IMR-90 (cell line): Measurements from ENCODE around the gene MAN2A2. TPM values are rescaled to one million over a fixed set of nuclear protein-coding genes. Genes with fewer than 3 reads are reported as not detected.

Experiments used
- ATAC-seq: fragments of 200-7000 bp; cut with Tn5 transposase; 2 replicates; pipeline ENCODE4 v1.9.1; 2020; ENCODE audit warnings: low read depth, mild to moderate bottlenecking, moderate library complexity
- BruUV-seq: library from RNA; stranded (reverse); fragments of 400-500 nt; replicated peaks from 2 replicates; lab custom pipeline; 2021; lab: Mats Ljungman, UMichigan
- CTCF ChIA-PET: fragments of 300-600 bp; formaldehyde crosslinking; extraction: SDS; loops from one replicate; lab custom pipeline; 2021; ENCODE audit warnings: antibody characterized with exemption; lab: Yijun Ruan, JAX
- POLR2A ChIA-PET: fragments of 300-600 bp; sonication (Branson Sonifier 250); formaldehyde crosslinking; loops from one replicate; lab custom pipeline; 2022; ENCODE audit warnings: antibody characterized with exemption; ENCODE audit not compliant: unreplicated experiment; lab: Charles Lee
- DNase-seq: peaks from one replicate; pipeline ENCODE4 v3.0.0; 2013
- H2AFZ ChIP-seq: replicated peaks from 2 replicates; pipeline ENCODE3; 2013; ENCODE audit warnings: low read length, mild to moderate bottlenecking; ENCODE audit not compliant: poor library complexity
- H2AK5ac ChIP-seq: 2 replicates; pipeline ENCODE4 v1.6.1; 2013; ENCODE audit warnings: low read depth, low read length, inconsistent platforms
- H2AK9ac ChIP-seq: replicated peaks from 2 replicates; pipeline ENCODE3; 2013; ENCODE audit warnings: mild to moderate bottlenecking, low read depth, low read length, moderate library complexity; ENCODE audit not compliant: poor library complexity
- H2BK120ac ChIP-seq: 2 replicates; pipeline ENCODE4 v1.6.1; 2013; ENCODE audit warnings: low read depth, low read length, inconsistent platforms
- H2BK15ac ChIP-seq: 3 replicates; pipeline ENCODE4 v1.6.1; 2013; ENCODE audit warnings: low read depth, low read length, inconsistent platforms
- H2BK20ac ChIP-seq: 2 replicates; pipeline ENCODE4 v1.6.1; 2013; ENCODE audit warnings: low read depth, mild to moderate bottlenecking, inconsistent platforms, low read length, moderate library complexity
- H2BK5ac ChIP-seq: 2 replicates; pipeline ENCODE4 v1.6.1; 2013; ENCODE audit warnings: mild to moderate bottlenecking, low read depth, low read length, inconsistent platforms; ENCODE audit not compliant: poor library complexity, severe bottlenecking
- H3K14ac ChIP-seq: replicated peaks from 2 replicates; pipeline ENCODE4 v1.6.1; 2013; ENCODE audit warnings: low read depth, low read length, inconsistent platforms
- H3K18ac ChIP-seq: 2 replicates; pipeline ENCODE4 v1.6.1; 2013; ENCODE audit warnings: low read depth, low read length, control low read depth
- H3K23ac ChIP-seq: 2 replicates; pipeline ENCODE4 v1.6.1; 2013; ENCODE audit warnings: low read depth, low read length, inconsistent platforms
- H3K27ac ChIP-seq: 2 replicates; pipeline ENCODE4 v1.5.1; 2013; ENCODE audit warnings: mild to moderate bottlenecking, control low read depth, low read length; ENCODE audit not compliant: insufficient read depth
- H3K27me3 ChIP-seq: 2 replicates; pipeline ENCODE4 v1.6.1; 2013; ENCODE audit warnings: low read length; ENCODE audit not compliant: control insufficient read depth, insufficient read depth
- H3K36me3 ChIP-seq: 2 replicates; pipeline ENCODE4 v1.6.1; 2013; ENCODE audit warnings: low read length, mixed read lengths; ENCODE audit not compliant: control insufficient read depth, insufficient read depth
- H3K4ac ChIP-seq: 2 replicates; pipeline ENCODE4 v1.6.1; 2013; ENCODE audit warnings: low read depth, low read length, inconsistent platforms
- H3K4me1 ChIP-seq: 2 replicates; pipeline ENCODE4 v1.6.1; 2013; ENCODE audit warnings: low read length, mixed read lengths; ENCODE audit not compliant: control insufficient read depth, insufficient read depth
- H3K4me2 ChIP-seq: 2 replicates; pipeline ENCODE4 v1.6.1; 2013; ENCODE audit warnings: low read depth, mild to moderate bottlenecking, control low read depth, low read length, moderate library complexity
- H3K4me3 ChIP-seq: 2 replicates; pipeline ENCODE4 v1.5.1; 2013; ENCODE audit warnings: low read depth, mild to moderate bottlenecking, control low read depth, low read length, moderate library complexity; ENCODE audit not compliant: insufficient read depth
- H3K56ac ChIP-seq: 2 replicates; pipeline ENCODE4 v1.6.1; 2013; ENCODE audit warnings: low read length, inconsistent platforms; ENCODE audit not compliant: insufficient read depth; ENCODE audit errors: extremely low read depth
- H3K79me1 ChIP-seq, 2 experiments: 2 replicates each; pipeline ENCODE4 v1.6.1; 2013; ENCODE audit warnings: low read length in 2 of 2, inconsistent platforms in 1 of 2, low read depth in 1 of 2
- H3K9ac ChIP-seq: 2 replicates; pipeline ENCODE4 v1.6.1; 2013; ENCODE audit warnings: low read depth, low read length, control low read depth
- H3K9me1 ChIP-seq: 2 replicates; pipeline ENCODE4 v1.6.1; 2013; ENCODE audit warnings: low read length, inconsistent platforms; ENCODE audit not compliant: insufficient read depth
- H3K9me3 ChIP-seq: 2 replicates; pipeline ENCODE4 v1.6.1; 2013; ENCODE audit warnings: low read length; ENCODE audit not compliant: control insufficient read depth, insufficient read depth
- H4K20me1 ChIP-seq: 2 replicates; pipeline ENCODE4 v1.6.1; 2013; ENCODE audit warnings: low read length, inconsistent platforms; ENCODE audit not compliant: insufficient read depth
- H4K5ac ChIP-seq: 2 replicates; pipeline ENCODE4 v1.6.1; 2013; ENCODE audit warnings: mild to moderate bottlenecking, low read depth, low read length, control low read depth
- H4K8ac ChIP-seq, 2 experiments: 2 replicates each; pipeline ENCODE4 v1.6.1; 2013; ENCODE audit warnings: low read depth in 2 of 2, low read length in 2 of 2, control low read depth in 1 of 2, inconsistent platforms in 1 of 2
- H4K91ac ChIP-seq: 2 replicates; pipeline ENCODE4 v1.6.1; 2013; ENCODE audit warnings: low read depth, low read length, inconsistent platforms; ENCODE audit not compliant: insufficient read depth
- BHLHE40 ChIP-seq: fragments of 150-350 bp; IDR thresholded peaks from 2 replicates; pipeline ENCODE4 v1.6.1; 2016; ENCODE audit warnings: mild to moderate bottlenecking, low read depth, low read length
- CEBPB ChIP-seq: IDR thresholded peaks from 2 replicates; pipeline ENCODE4 v1.6.1; 2012; ENCODE audit warnings: low read depth, low read length, improper control_type of control experiment
- ELK1 ChIP-seq: fragments of 150-350 bp; IDR thresholded peaks from 2 replicates; pipeline ENCODE4 v1.6.1; 2016; ENCODE audit warnings: low read depth, mild to moderate bottlenecking, low read length, moderate library complexity, borderline replicate concordance
- MAFK ChIP-seq: IDR thresholded peaks from 2 replicates; pipeline ENCODE4 v1.6.1; 2012; ENCODE audit warnings: low read depth, low read length, improper control_type of control experiment
- MAZ ChIP-seq: IDR thresholded peaks from 2 replicates; pipeline ENCODE4 v1.6.1; 2012; ENCODE audit warnings: low read depth, mild to moderate bottlenecking, low read length, improper control_type of control experiment, moderate library complexity, borderline replicate concordance
- POLR2A ChIP-seq: IDR thresholded peaks from 2 replicates; pipeline ENCODE4 v1.6.1; 2012; ENCODE audit warnings: mild to moderate bottlenecking, low read depth, low read length
- RAD21 ChIP-seq: IDR thresholded peaks from 2 replicates; pipeline ENCODE4 v1.6.1; 2012; ENCODE audit warnings: low read length, improper control_type of control experiment
- RCOR1 ChIP-seq: IDR thresholded peaks from 2 replicates; pipeline ENCODE4 v1.6.1; 2012; ENCODE audit warnings: mild to moderate bottlenecking, low read length, improper control_type of control experiment; ENCODE audit not compliant: insufficient replicate concordance
- USF2 ChIP-seq: fragments of 150-350 bp; IDR thresholded peaks from 2 replicates; pipeline ENCODE4 v1.6.1; 2017; ENCODE audit warnings: mild to moderate bottlenecking, antibody characterized with exemption, low read length, low read depth
- WGBS, 2 experiments: methylation state at CpG; one replicate each; pipeline versions ENCODE4 v1.1.5 to v1.1.7; 2013; ENCODE audit warnings: missing lambda C conversion rate in 2 of 2; ENCODE audit not compliant: insufficient read length in 1 of 2; ENCODE audit errors: extremely low coverage in 2 of 2; 5-methylcytosine and 5-hydroxymethylcytosine counted together
- dilution Hi-C: fragments of 300-500 bp; cut with HindIII; formaldehyde crosslinking; loops from one replicate; pipeline ENCODE4 v1.14.3; 2018; ENCODE audit warnings: low sequenced_read_pairs; ENCODE audit not compliant: unreplicated experiment
- in situ Hi-C: fragments of 300-500 bp; cut with MboI; formaldehyde crosslinking; loops from 3 replicates; pipeline ENCODE4 v1.14.3; 2019; ENCODE audit warnings: low sequenced_read_pairs, inconsistent platforms, mixed read lengths
- intact Hi-C: fragments of 100-400 bp; cut with micrococcal nuclease; formaldehyde crosslinking; loops from 2 replicates; pipeline ENCODE4 v1.10.0; 2022
- polyA plus RNA-seq, 3 experiments: library from polyadenylated mRNA; depleted of rRNA; stranded (reverse); fragments of >200 nt; gene quantifications; 2 replicates each; pipeline ENCODE4 v1.2.3, GENCODE V29; 2012; ENCODE audit warnings: low replicate concordance in 1 of 3
- total RNA-seq: library from RNA; depleted of rRNA; stranded (reverse); fragments of >200 nt; gene quantifications from 2 replicates; pipeline ENCODE4 v1.2.3, GENCODE V29; 2012

Gene MAN2A2
- total and polyA plus RNA-seq, 2 of the 4 experiments (the other 2 are of a cell fraction), result 3.4 to 52.5 TPM

DNA sequence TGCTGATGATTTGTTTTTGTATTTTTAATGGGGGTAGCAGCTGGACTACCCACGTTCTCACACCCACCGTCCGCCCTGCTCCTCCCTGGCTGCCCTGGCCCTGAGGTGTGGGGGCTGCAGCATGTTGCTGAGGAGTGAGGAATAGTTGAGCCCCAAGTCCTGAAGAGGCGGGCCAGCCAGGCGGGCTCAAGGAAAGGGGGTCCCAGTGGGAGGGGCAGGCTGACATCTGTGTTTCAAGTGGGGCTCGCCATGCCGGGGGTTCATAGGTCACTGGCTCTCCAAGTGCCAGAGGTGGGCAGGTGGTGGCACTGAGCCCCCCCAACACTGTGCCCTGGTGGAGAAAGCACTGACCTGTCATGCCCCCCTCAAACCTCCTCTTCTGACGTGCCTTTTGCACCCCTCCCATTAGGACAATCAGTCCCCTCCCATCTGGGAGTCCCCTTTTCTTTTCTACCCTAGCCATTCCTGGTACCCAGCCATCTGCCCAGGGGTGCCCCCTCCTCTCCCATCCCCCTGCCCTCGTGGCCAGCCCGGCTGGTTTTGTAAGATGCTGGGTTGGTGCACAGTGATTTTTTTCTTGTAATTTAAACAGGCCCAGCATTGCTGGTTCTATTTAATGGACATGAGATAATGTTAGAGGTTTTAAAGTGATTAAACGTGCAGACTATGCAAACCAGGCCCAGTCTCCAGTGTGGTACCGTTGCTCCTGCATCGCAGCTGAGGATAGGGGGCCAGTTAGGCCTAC is 20.1 kb upstream of the MAN2A2 start:
- ATAC-seq (no peak), DNase-seq (no peak)
- no peak overlapping the region for H2AFZ ChIP-seq
- CTCF ChIA-PET, result no interaction called here
- no TSS peak for BruUV-seq
- peak overlapping the region; percentile 67 for H3K27ac ChIP-seq
- peaks cover 9 to 16% of the 10 kb centered on the region in 2 experiments; a peak in 3 of 4 replicates for H3K79me1 ChIP-seq
- H3K9me1 ChIP-seq, result no peaks in the 10 kb centered on the region
- no peak overlapping the region for H2BK5ac ChIP-seq
- no peak overlapping the region for H2BK15ac ChIP-seq
- peaks cover 38% of the 10 kb centered on the region for H3K36me3 ChIP-seq
- H3K27me3 ChIP-seq, result no peaks in the 10 kb centered on the region
- no peak overlapping the region for H3K18ac ChIP-seq
- no peak overlapping the region for H2BK20ac ChIP-seq
- H3K9me3 ChIP-seq, result no peaks in the 10 kb centered on the region
- POLR2A ChIA-PET, result no interaction called here
- no peak overlapping the region for H2BK120ac ChIP-seq
- H4K91ac ChIP-seq, result 0 out of 2 replicates have a peak overlapping the region, but pooled peaks have one; percentile 25
- in situ Hi-C loops (loop anchor here (10.0 to 25.0 kb wide), 2 partner anchors 388 to 571 kb away; no protein-coding TSS in a partner anchor), intact Hi-C loops (no loop called here), dilution Hi-C loops (no loop called here)
- no peak overlapping the region for H2AK9ac ChIP-seq
- peak overlapping the region; percentile 93 to 99; a peak in 3 of 4 replicates for H4K8ac ChIP-seq
- no peak overlapping the region for H3K23ac ChIP-seq
- peak overlapping the region; percentile 74 for H4K5ac ChIP-seq
- H3K9ac ChIP-seq, result no peak overlapping the region
- no peak overlapping the region for H3K4me2 ChIP-seq
- H3K56ac ChIP-seq, result no peak overlapping the region
- WGBS, 2 experiments, result 100% methylated on average over 1 of the region's 13 CpGs; no CpG with 5 or more reads in 1 of the 2 experiments
- peak overlapping the region; percentile 71; the same call in 1 of the 2 replicates for H3K4ac ChIP-seq
- TF ChIP-seq POLR2A (no peak), ELK1 (no peak), RAD21 (no peak), RCOR1 (no peak), MAFK (no peak), CEBPB (no peak), MAZ (no peak), BHLHE40 (no peak), USF2 (no peak)
- H4K20me1 ChIP-seq, result no peaks in the 10 kb centered on the region
- H3K4me3 ChIP-seq, result no peak overlapping the region
- no peak overlapping the region for H3K14ac ChIP-seq
- peak overlapping the region; percentile 65; the same call in 1 of the 2 replicates for H2AK5ac ChIP-seq
- peaks cover 16% of the 10 kb centered on the region for H3K4me1 ChIP-seq
